ENCODE measurements around the gene PTPN14.

PTPN14 gene

GRCh38 chr1:214568328-214568727 lies 16.9 kb upstream of the PTPN14 start:
- no peak for DNase-seq (ENCODE audit: low spot score)

GRCh38 chr1:214567481-214567980 lies 16.1 kb upstream of the PTPN14 start:
- DNase-seq (ENCODE audit: low spot score) = no peak

GRCh38 chr1:214566158-214567104 lies 15.0 kb upstream of the PTPN14 start:
- no peak for DNase-seq (ENCODE audit: low spot score)

- DNase-seq (ENCODE audit: low spot score) = no peak
Measured at GRCh38 chr1:214565310-214565709, 13.9 kb upstream of the PTPN14 start.

GRCh38 chr1:214563881-214564280 lies 12.5 kb upstream of the PTPN14 start:
- DNase-seq (ENCODE audit: low spot score) = no peak

GRCh38 chr1:214557952-214558735 lies 6.7 kb upstream of the PTPN14 start:
- no peak for DNase-seq (ENCODE audit: low spot score)

- no peak for DNase-seq (ENCODE audit: low spot score)
Measured at GRCh38 chr1:214553142-214553710, 1.8 kb upstream of the PTPN14 start.

GRCh38 chr1:214552174-214552608 lies 789 bp upstream of the PTPN14 start:
- DNase-seq (ENCODE audit: low spot score) = peak; percentile 44

GRCh38 chr1:214550857-214551435 lies 456 bp downstream of the PTPN14 start:
- peak; percentile 43 for DNase-seq (ENCODE audit: low spot score)

- DNase-seq (ENCODE audit: low spot score) = peak; percentile 23
Measured at GRCh38 chr1:214550013-214550856, 1.2 kb downstream of the PTPN14 start.

- DNase-seq (ENCODE audit: low spot score) = no peak
Measured at GRCh38 chr1:214549604-214550003, 1.8 kb downstream of the PTPN14 start.

GRCh38 chr1:214548988-214549387 lies 2.4 kb downstream of the PTPN14 start:
- DNase-seq (ENCODE audit: low spot score) = no peak

- DNase-seq (ENCODE audit: low spot score) = no peak
Measured at GRCh38 chr1:214548271-214548670, 3.1 kb downstream of the PTPN14 start.

- DNase-seq (ENCODE audit: low spot score) = no peak
Measured at GRCh38 chr1:214547747-214548146, 3.7 kb downstream of the PTPN14 start.

- DNase-seq (ENCODE audit: low spot score) = no peak
Measured at GRCh38 chr1:214546886-214547641, 4.3 kb downstream of the PTPN14 start.

GRCh38 chr1:214546084-214546483 lies 5.3 kb downstream of the PTPN14 start:
- no peak for DNase-seq (ENCODE audit: low spot score)

- DNase-seq (ENCODE audit: low spot score) = no peak
Measured at GRCh38 chr1:214545293-214545692, 6.1 kb downstream of the PTPN14 start.

GRCh38 chr1:214544791-214545190 lies 6.6 kb downstream of the PTPN14 start:
- DNase-seq (ENCODE audit: low spot score) = no peak

GRCh38 chr1:214542275-214543199 lies 8.9 kb downstream of the PTPN14 start:
- no peak for DNase-seq (ENCODE audit: low spot score)

Data from HuH-7 (cell line).